ENCODE data around the gene ZNF175.

GRCh38 chr19:51539821-51540366 is 31.2 kb upstream of the ZNF175 start:
- TF ChIP-seq CTCF (IDR thresholded peaks at IDR 0.05) = no peak
- TF ChIP-seq ZFX (IDR thresholded peaks at IDR 0.05; ENCODE audit: borderline replicate concordance) = no peak
